HG03108 (cell line): ENCODE measurements around the gene FERMT3.

Source experiments
- ATAC-seq: cut with Tn5 transposase; IDR thresholded peaks from one replicate; pipeline ENCODE4 v1.9.1; 2021; ENCODE audit warnings: moderate library complexity; ENCODE audit not compliant: unreplicated experiment

The FERMT3 gene

DNA sequence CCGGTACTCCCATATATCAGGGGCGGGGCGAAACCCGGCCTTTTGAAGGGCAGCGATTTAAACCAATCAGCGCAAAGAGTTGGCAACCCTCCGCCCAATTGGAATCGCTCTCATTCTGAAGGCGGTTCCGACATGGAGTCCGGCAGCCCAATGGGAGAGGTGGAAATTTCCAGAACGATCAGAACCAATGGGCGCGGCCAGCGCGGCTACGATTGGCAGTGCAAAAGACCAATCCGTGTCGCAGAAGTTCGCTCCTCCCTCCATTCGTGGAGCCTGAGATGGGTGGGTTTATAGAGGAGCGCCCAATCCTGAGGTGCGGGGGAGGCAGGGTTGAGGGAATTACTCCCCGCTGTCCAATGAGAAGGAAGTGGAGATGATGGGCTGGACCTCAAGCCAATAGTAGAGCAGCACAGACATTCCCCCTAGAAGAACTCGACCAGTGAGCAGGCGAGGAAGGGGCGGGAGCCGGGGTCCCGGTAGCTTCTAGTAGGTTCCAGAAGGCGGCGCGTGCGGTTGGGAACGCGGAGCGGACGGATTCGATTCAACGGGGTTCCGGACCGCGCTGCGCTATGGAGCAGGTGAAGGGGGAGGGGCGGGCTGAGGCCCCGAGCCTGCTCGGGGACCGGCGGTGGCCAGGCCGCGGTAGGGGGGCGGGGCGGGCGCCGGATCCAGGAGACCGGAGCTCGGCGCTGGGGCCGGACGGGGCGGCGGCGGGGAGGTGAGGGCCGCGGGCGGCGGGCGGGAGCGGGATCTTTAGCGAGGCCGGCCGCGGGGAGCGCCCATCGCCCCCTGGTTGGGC is 20.6 kb upstream of the FERMT3 start, which contains the start of gene STIP1:
TSS of gene STIP1 (plus strand) at position 479 of the 799 bp plus-strand sequence. CDS start at position 570, 91 bp downstream.
- peak; percentile 78 for ATAC-seq

DNA sequence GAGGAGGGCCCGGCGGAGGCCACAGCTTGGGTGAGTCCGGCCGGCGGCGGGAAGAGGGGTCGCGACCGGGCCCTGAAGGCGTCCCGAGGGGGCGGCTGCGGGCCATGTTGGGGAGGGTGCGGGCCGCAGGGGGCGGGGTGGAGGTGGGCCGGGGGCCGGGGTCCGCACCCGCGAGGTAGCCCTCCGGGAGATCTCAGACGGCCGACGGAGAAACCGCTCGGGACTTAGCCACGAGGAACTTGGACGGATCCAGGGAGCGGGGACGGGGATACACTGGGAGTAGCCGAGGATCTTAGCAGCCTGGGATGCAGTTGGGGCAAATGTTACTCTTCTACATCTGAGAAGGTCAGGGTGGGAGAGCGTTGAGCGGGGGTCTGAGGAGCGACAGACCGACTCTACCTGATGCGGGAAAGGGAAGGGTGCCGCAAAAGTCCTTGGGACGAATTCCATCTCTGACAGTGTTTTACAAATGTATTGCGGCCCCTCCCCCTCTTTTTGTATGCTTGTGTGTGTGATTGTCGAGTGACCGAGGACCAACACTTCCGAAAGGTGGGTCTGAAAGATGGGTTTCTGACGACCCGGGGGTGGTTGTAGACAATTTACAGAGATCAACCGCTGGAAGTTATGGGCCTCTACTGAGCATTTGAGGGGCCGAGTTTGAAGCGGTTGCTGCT is 19.9 kb upstream of the FERMT3 start:
- no peak for ATAC-seq

DNA sequence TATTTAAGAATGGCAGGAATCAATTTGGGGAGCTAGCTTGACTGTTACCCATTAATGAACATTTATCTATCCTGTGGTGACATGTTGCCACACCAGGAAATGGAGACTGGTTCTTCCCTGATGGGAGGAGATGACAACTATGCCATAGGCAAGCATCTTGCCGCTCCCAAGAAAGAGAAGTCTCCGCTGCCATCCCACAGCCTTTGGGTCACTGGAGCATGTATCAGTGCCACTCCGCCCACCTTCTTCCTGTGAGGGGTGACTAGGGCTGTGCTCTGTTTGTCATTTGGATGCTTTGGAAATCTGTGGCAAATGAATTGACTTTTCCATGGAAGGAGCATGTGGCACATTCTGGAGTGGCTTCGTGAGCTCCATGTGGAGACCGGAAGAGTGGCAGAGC is 14.1 kb upstream of the FERMT3 start:
- ATAC-seq: no peak

DNA sequence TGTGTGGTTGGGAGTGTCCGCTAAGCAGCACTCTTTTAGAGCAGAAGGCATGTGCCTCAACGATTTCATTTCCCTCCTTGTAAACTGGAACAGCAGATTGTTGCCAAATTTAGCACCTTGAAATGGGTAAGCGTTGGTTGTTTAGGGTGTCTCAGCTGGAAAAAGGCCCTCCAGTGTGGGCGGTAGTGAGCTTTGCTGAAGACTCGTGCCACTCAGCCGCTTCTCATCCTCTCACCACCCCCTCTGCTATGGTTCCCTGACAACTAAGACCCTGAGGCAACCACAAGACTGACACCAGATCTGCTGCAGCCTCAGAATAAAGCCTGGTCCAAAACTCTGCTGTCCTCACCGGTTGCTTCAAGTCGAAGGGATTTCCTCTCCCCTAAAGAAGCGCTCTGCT is 9.9 kb upstream of the FERMT3 start:
- no peak for ATAC-seq

DNA sequence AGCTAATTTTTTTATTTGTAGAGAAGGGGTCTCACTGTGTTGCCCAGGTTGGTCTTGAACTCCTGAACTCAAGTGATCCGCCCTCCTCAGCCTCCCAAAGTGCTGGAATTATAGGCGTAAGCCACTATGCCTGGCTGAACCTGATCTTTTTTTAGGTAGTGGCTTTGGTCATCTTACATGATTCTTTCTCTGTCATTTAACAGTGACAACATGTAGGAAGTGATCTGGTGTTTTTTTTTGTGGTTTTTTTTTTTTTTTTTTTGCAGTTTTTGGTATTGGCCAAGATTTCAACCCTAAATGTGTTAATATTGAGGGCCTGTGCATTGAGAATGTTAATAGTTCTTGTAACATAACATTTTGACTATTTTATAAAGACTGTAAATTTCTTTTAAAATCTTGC is 8.0 kb upstream of the FERMT3 start:
- ATAC-seq: no peak

DNA sequence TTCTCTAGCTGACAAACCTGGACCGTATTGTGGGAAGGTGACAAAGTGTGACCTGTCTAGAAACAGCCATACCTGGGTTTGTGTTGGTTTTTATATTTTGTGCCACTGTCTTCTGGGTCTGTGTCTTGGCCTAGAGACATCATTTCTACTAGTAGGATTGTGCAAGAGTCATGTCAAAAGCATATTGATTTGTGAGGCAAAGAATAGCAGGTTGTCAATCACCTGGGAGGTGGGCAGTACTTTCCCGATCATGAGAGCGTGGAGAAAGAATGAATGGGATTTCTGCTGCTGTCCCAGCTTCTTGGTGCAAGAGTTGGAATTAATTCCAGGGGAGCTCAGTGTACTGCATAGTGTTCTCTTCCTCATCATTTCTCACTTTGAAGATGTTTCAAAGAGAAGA is 5.0 kb upstream of the FERMT3 start:
- no peak for ATAC-seq

DNA sequence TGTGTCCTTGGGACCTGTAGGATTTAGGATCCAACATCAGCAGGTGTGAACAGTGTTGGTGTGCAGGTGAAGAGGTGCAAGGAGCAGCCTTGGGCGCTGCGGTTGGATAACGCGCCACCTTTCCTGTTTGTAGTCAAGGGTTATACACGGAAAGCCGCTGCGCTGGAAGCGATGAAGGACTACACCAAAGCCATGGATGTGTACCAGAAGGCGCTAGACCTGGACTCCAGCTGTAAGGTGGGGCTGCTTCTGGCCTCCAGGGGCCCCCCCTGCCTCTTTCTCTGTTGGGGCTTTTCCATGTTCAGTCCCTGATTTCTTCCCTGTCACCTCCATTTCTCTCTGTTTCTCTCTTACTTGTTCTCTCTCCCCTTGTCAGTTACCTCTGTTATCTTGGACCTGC is 3.5 kb upstream of the FERMT3 start:
- ATAC-seq: no peak

DNA sequence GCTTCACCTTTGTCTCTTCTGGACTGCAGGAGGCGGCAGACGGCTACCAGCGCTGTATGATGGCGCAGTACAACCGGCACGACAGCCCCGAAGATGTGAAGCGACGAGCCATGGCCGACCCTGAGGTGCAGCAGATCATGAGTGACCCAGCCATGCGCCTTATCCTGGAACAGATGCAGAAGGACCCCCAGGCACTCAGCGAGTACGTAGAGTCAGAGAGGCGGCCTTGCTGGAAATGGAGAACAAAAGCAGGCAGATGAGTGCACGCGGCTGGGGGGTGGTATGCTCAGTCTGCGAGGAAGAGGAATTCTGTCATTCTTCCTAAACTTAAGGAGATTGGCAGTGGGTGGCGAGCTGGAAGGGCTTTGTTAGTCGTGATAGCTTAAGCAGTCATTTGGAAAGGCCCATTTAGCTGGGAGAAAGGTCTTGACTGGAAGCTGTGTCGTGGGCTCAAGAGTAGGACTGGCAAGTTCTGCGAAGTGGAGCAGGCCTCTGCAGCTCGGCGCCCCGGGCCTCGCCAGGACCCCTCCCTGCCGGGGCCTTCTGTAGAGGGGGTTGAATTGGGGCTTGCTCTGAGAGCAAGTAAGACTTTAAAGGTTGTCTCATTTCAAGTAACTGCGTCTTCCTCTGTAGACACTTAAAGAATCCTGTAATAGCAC is 3.0 kb upstream of the FERMT3 start:
- no peak for ATAC-seq

DNA sequence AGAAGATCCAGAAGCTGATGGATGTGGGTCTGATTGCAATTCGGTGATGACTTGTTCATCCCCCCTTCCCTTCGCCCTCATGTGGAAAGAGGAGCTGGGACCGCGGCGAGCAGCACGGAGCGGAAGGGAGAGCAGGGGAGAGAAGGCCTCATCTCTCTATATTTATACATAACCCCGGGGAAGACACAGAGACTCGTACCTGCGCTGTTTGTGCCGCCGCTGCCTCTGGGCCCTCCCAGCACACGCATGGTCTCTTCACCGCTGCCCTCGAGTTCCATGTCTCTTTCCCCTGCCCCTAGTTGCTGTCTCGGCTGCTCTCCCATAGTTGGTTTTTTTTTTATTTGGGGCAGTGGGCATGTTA is 2.5 kb upstream of the FERMT3 start:
- ATAC-seq: no peak

DNA sequence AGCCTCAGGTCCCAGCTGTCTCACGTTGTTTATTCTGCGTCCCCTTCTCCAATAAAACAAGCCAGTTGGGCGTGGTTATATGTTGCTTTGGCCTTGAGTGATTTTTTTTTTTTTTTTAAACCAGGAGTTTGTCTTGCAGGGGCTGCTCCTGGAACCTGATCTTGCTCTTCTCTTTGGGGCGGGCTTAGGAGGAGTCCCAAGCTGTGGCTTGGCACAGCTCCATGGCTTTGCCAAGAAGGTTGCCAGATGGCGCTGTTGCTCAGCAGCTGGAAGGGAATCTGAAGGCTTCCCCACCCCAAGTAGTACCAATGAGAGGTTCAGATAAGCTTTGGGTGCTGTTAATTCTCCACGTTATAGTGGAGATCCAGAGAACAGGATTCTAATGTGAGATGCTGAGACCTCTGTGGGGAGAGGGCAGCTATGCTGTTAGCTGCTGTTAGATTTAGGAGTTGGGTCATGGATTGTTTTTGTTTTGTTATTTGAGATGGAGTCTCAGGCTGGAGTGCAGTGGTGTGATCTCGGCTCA is 2.0 kb upstream of the FERMT3 start:
- no peak for ATAC-seq

DNA sequence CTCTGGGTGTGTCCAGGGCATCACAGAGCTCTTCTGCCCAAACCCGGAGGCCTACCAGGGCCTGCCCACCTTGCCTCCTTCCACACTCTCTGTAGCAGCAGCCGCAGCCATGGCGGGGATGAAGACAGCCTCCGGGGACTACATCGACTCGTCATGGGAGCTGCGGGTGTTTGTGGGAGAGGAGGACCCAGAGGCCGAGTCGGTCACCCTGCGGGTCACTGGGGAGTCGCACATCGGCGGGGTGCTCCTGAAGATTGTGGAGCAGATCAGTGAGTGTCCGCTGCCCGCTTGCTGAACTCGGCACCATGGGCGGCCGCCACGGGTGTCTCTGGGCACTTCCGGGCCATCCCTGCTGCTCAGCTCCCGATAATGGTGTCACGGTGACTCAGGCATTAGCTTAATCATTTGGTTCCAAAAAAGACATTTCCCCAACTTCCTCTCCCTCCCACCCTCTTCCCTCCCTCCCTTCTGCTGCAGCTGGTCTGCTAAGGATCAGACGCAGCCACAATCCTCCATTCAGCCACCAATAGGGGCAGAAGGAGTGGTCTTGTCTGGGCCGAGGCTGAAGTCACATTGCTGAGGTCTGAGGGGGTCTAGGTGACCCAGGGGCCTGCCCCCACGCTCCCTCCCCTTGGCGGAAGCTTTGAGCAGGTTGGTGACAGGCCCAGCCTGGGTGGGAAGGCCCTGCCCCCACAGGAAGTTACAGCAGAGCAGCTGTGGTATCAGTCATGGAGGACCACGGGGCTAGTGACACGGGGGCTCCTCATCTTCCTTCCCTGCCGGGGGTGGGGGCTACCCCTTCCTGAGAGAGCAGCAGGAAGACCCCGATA is 950 bp downstream of the FERMT3 start:
- ATAC-seq: peak; percentile 51

DNA sequence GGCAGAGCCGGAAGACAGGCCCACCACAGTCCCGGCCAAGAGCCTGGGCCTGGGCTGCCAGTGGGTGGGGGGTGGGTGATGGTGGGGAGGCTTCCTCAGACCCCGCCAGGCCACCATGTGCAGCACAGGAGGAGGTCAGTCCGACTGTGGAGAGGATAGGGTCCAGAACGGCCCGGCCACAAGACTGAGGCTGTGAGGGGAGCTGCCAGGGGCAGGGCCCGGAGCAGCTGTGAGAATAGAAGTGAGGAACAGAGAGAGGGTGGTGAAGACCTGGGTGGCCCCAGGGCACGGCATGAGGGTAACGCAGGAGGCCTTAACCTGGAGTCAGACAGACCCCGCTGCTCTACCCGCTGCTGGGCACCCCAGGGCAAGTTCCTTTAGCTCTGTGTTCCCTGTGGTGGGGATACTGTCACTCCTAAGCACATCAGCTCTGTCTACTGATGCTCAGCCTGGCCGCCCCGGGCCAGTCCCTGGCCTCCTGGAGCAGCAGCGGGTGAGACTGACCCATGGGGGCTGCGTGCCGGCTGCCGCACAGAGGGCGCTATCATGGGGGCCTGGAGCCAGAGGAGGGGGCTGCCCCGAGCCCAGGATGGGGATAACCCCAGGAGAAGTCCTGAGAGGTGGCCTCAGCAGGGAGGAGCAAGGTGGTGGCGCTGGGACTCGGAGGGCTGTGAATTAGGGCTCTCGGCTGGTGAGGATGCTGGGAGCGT is 1.7 kb downstream of the FERMT3 start:
- ATAC-seq: no peak

DNA sequence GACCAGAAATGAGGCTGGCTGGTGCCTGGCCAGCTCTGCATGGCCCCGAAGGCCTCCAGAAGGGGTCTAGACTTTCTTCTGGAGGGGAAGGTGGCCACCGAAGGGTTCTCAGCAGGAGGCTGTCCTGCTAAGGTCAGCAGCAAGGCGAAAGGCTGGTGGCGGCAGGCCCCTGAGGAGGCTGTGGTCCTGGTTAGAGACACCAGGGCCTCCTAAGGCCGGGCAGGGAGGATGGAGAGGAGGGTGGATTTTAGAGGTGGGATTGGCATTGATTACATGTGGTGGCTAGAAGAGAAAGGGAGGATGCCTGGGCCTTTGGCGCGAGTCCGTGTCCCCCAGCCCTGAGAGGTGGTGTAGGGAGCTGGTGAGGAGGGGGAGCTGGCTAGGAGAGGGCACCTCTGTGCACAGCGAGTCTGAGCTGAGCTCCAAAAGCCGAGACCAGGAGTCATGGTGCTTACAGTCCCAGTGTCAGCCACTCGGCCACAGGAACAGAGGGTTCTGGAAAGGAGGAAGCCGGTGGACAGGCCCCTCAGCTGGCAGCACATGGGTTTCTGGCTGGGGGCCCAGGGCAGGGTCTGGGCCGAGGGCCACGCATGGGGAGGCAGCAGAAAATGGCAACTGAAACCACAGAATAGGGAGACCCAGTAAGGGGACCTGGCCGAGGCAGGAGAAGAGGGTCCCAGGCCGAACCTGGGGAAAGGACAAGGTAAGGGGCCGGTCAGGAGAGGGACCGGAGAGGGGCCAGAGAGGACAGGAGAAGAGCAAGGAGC is 2.5 kb downstream of the FERMT3 start:
- ATAC-seq: no peak

DNA sequence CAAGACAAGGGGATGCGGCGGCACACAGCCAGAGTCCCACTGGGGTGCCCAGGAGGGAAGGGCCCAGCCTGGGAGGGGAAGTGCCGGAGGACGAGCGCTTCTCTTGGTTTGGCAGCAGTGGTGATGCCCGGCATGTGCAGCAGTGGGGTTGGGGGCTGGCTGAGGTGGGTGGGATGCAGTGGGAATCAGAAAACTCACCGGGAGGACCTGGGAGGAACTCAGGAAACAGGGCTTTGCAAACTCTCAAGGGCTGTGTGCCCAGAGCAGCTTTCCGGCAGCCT is 3.0 kb downstream of the FERMT3 start:
- no peak for ATAC-seq

DNA sequence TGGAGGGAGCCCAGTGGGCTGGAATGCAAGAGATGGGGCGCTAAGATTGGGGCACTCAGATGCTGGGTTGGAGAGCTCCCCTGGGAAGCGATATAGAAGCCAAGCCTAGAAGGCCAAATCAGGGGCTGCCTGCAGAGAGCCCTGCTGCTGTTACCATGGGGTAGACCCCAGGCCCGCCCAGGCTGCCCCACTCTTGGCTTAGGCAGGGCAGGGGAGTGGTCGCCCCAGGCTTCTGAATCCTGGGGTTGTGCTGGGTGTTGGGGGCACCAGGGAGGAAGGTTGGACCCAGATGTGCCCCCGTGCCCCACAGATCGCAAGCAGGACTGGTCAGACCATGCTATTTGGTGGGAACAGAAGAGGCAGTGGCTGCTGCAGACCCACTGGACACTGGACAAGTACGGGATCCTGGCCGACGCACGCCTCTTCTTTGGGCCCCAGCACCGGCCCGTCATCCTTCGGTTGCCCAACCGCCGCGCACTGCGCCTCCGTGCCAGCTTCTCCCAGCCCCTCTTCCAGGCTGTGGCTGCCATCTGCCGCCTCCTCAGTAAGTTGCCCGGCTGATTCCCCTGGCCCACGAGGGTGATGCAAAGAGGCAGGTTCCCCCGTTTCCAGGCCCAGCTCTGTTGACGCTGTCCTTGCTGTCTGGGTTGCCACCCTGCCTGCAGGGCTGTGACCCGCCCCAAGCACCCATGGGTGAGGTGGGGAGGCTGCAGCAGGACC is 3.9 kb downstream of the FERMT3 start:
- no peak for ATAC-seq

DNA sequence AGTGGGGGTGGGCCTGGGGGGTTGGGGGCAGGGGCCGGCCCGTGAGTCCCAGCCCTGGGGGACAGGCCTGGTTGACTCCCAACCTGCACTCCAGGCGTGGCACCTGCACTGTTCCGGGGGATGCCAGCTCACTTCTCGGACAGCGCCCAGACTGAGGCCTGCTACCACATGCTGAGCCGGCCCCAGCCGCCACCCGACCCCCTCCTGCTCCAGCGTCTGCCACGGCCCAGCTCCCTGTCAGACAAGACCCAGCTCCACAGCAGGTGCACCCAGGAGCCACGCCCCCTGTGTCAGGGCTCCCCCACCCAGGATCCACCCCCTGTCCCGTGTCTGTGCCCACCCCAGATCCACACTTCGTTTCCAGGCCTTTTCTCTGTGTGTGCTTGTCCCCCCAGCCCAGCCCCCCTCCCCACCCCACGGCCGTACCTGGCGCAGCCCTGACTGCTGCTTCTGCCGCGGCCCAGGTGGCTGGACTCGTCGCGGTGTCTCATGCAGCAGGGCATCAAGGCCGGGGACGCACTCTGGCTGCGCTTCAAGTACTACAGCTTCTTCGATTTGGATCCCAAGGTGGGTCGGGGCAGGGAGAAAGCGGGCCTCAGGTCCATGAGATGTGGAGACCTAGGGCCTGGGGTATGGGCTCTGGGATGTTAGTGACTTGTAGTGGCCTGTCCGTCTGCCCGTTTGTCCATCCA is 4.8 kb downstream of the FERMT3 start:
- no peak for ATAC-seq

DNA sequence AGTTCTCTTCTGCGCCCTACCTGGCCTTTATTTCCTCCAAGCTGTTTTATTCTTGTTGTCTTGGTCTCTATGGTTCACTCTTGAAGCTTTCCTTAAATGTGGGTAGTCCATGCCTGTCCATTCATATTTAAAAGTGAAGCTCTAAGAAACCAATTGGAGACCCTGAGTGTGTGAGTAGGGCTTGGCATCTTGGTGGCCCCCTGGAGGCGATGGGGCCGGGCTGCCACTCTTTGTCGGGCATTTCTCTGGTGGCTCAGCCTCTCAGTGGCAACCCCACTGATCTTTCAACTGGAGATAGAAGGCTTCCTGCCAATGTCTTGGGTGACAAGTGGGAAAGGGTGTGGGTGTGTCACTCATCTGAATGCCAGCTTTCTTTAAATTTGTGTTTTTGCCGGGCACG is 10.4 kb downstream of the FERMT3 start:
- no peak for ATAC-seq

DNA sequence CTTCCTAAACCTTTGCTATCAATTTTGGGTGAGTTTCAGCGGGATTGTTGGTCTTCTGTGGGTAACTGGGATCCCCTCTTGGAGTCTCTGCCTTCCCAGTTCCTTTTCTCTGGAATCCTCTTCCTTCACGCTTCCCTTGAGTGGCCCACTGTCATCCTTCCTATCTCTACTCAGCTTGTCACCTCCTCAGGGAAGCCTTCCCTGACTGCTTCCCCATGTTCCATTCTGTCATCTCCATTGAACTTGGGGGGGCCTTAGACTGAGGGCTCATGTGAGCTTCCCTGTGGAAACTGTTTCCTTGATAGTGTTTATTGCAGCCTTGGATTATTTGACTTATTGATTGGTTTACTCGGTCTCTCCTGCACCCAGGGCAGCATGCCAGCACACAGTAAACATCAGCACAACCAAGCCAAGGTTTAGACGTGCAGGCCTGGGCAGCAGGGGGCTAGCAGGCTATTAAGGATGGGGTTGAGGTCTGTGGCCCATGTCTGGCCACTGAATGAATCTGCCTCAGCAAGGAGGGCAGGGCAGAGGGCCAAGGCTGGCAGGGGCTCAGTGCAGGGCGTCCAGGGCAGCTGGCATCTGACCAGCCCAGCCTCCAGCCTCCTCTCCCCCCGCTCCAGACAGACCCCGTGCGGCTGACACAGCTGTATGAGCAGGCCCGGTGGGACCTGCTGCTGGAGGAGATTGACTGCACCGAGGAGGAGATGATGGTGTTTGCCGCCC is 12.3 kb downstream of the FERMT3 start:
- no peak for ATAC-seq
